Uterus (tissue), 4 donors: Measurements from ENCODE around the gene USP25. TPM values are rescaled to one million over a fixed set of nuclear protein-coding genes. Genes with fewer than 3 reads are reported as not detected.

Experiments
- DNase-seq, 2 donors: peaks; one replicate each; pipeline ENCODE4 v3.0.0-alpha.2; 2019 to 2020
- H3K27ac ChIP-seq, 2 donors: fragments of 200-600 bp; sonication (generic); 1 replicate in 1 of 2; 2 replicates in 1 of 2; pipeline ENCODE4 v1.5.1; 2016 to 2018
- H3K27me3 ChIP-seq, 2 donors: fragments of 200-600 bp; sonication (generic); one replicate each; pipeline ENCODE4 v1.5.1; 2018 to 2019; ENCODE audit warnings: control low read depth in 1 of 2
- H3K36me3 ChIP-seq, 2 donors: fragments of 200-600 bp; sonication (generic); one replicate each; pipeline ENCODE4 v1.5.1; 2019; ENCODE audit warnings: control low read depth in 1 of 2
- H3K4me1 ChIP-seq, 2 donors: fragments of 200-600 bp; sonication (generic); one replicate each; pipeline ENCODE4 v1.5.1; 2018 to 2019; ENCODE audit warnings: control low read depth in 1 of 2
- H3K4me3 ChIP-seq, 2 donors: fragments of 200-600 bp; sonication (generic); 1 replicate in 1 of 2; 2 replicates in 1 of 2; pipeline ENCODE4 v1.5.1; 2018 to 2019; ENCODE audit warnings: mild to moderate bottlenecking in 1 of 2
- H3K9me3 ChIP-seq, 2 donors: fragments of 200-600 bp; sonication (generic); one replicate each; pipeline ENCODE4 v1.5.1; 2019; ENCODE audit warnings: control low read depth in 1 of 2
- POLR2A ChIP-seq, 2 donors: fragments of 450-650 bp; IDR thresholded peaks; one replicate each; pipeline ENCODE4 v1.6.1; 2016; ENCODE audit warnings: antibody characterized with exemption in 2 of 2, mild to moderate bottlenecking in 1 of 2, moderate library complexity in 1 of 2
- intact Hi-C: fragments of 100-400 bp; cut with DNase I; formaldehyde crosslinking; loops from one replicate; pipeline ENCODE4 v1.15.1; 2023; ENCODE audit warnings: low total_unique reads
- total RNA-seq, 4 donors: library from RNA; depleted of rRNA in 3 of 4; stranded (reverse); fragments of >200 nt in 3 of 4; gene quantifications; one replicate each; pipeline versions ENCODE4 v1.1.0 to v1.2.4, GENCODE V29; 2014 to 2023
- TF ChIP-seq, protein P1 (sequence below), 4 experiments: fragments of 200-600 bp in 2 of 4; fragments of 450-650 bp in 2 of 4; sonication (generic) in 2 of 4; IDR thresholded peaks; one replicate each; pipeline ENCODE4 v1.5.1; 2016 to 2019; ENCODE audit warnings: antibody characterized with exemption in 4 of 4, mild to moderate bottlenecking in 2 of 4, moderate library complexity in 1 of 4
- donor health status: DM: yes; HTN: yes; CAD: no.

Gene USP25
- total RNA-seq, 4 donors from 2014 or later, result 34.6 to 97.5 (median 63.5) TPM

GRCh38 chr21:15740383-15740782 is 10.6 kb downstream of the USP25 start:
- H3K27me3 ChIP-seq, result no peaks in the 10 kb centered on the region
- DNase-seq, result no peak
- H3K4me3 ChIP-seq, result no peak overlapping the region
- intact Hi-C loops, result no loop called here
- H3K9me3 ChIP-seq, result no peaks in the 10 kb centered on the region
- no peaks in the 10 kb centered on the region for H3K36me3 ChIP-seq
- peaks cover 9 to 11% of the 10 kb centered on the region in 2 donors for H3K4me1 ChIP-seq
- no peak overlapping the region for H3K27ac ChIP-seq
- TF ChIP-seq, protein P1, sequence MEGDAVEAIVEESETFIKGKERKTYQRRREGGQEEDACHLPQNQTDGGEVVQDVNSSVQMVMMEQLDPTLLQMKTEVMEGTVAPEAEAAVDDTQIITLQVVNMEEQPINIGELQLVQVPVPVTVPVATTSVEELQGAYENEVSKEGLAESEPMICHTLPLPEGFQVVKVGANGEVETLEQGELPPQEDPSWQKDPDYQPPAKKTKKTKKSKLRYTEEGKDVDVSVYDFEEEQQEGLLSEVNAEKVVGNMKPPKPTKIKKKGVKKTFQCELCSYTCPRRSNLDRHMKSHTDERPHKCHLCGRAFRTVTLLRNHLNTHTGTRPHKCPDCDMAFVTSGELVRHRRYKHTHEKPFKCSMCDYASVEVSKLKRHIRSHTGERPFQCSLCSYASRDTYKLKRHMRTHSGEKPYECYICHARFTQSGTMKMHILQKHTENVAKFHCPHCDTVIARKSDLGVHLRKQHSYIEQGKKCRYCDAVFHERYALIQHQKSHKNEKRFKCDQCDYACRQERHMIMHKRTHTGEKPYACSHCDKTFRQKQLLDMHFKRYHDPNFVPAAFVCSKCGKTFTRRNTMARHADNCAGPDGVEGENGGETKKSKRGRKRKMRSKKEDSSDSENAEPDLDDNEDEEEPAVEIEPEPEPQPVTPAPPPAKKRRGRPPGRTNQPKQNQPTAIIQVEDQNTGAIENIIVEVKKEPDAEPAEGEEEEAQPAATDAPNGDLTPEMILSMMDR (IDR thresholded peaks at IDR 0.05), result no peak
- TF ChIP-seq POLR2A (IDR thresholded peaks at IDR 0.05), result no peak

GRCh38 chr21:15741510-15741909 is 11.7 kb downstream of the USP25 start:
- Histone ChIP-seq H3K9me3 (no peaks in the 10 kb centered on the region), H3K27me3 (no peaks in the 10 kb centered on the region), H3K4me3 (no peak overlapping the region), H3K4me1 (peaks cover 9 to 11% of the 10 kb centered on the region in 2 donors), H3K27ac (no peak overlapping the region), H3K36me3 (no peaks in the 10 kb centered on the region)
- TF ChIP-seq POLR2A (IDR thresholded peaks at IDR 0.05), result no peak
- TF ChIP-seq, protein P1 (IDR thresholded peaks at IDR 0.05), result no peak
- intact Hi-C loops, result no loop called here
- DNase-seq, result no peak

DNA sequence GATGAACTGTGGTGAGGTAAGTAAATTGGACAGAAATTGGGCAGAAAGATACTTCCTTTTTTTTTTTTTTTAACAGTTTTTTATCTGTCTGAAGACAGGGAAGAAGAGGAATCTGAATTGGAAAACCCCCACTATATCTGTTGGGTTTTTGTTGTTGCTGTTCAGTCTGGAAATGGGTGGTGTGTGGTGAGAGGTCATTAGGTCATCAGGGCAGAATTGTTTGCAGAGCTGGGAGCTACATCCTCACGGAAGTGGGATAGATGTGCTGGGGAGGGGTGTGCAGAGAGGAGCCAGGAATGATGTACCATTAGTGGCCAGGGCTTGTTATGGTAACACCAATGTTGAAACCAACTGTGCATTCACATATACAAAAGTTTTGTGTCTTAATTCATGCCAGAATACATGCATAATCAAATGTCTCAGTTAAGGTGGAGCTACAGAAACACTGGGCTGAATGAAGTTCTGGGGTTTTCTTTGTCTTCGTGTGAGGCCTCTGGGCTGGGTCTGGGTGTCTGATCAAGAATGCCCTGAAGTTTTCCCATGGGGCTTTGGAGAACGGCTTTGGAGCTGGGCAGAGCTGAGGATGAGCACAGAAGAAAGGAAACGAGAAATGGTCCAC is 12.4 kb downstream of the USP25 start:
- H3K27me3 ChIP-seq, result no peaks in the 10 kb centered on the region
- intact Hi-C loops, result no loop called here
- H3K9me3 ChIP-seq, result no peaks in the 10 kb centered on the region
- no peak for TF ChIP-seq POLR2A (IDR thresholded peaks at IDR 0.05)
- TF ChIP-seq, protein P1 (IDR thresholded peaks at IDR 0.05), result no peak
- no peak overlapping the region for H3K4me3 ChIP-seq
- H3K27ac ChIP-seq, result no peak overlapping the region
- no peak for DNase-seq
- peaks cover 9 to 11% of the 10 kb centered on the region in 2 donors for H3K4me1 ChIP-seq
- no peaks in the 10 kb centered on the region for H3K36me3 ChIP-seq

- Histone ChIP-seq H3K4me1 (peaks cover 9 to 11% of the 10 kb centered on the region in 2 donors), H3K27ac (no peak overlapping the region), H3K9me3 (no peaks in the 10 kb centered on the region), H3K36me3 (no peaks in the 10 kb centered on the region), H3K27me3 (no peaks in the 10 kb centered on the region), H3K4me3 (no peak overlapping the region)
- TF ChIP-seq POLR2A (IDR thresholded peaks at IDR 0.05), result no peak
- TF ChIP-seq, protein P1 (IDR thresholded peaks at IDR 0.05), result no peak
- no peak for DNase-seq
- intact Hi-C loops, result no loop called here
These were observed 12.9 kb downstream of the USP25 start for GRCh38 chr21:15742694-15743093.

- TF ChIP-seq, protein P1 (IDR thresholded peaks at IDR 0.05), result no peak
- TF ChIP-seq POLR2A (IDR thresholded peaks at IDR 0.05), result no peak
These were observed 13.8 kb downstream of the USP25 start for GRCh38 chr21:15743593-15743992.

More at GRCh38 chr21:15743593-15743992, 13.8 kb downstream of the USP25 start:
- Histone ChIP-seq H3K9me3 (no peaks in the 10 kb centered on the region), H3K27me3 (no peaks in the 10 kb centered on the region), H3K4me3 (no peak overlapping the region), H3K27ac (no peak overlapping the region), H3K36me3 (no peaks in the 10 kb centered on the region), H3K4me1 (peaks cover 9 to 11% of the 10 kb centered on the region in 2 donors)
- DNase-seq, result no peak
- intact Hi-C loops, result no loop called here
